CD14-positive monocyte (primary cell): Measurements from ENCODE around the gene NACAD. TPM values are rescaled to one million over a fixed set of nuclear protein-coding genes. Genes with fewer than 3 reads are reported as not detected.
A peak's percentile ranks its signal among the peaks of the same experiment; 100 is the strongest.

Source experiments
- DNase-seq, 3 donors: peaks; one replicate each; pipeline ENCODE4 v3.0.0-alpha.2; 2011 to 2022
- H2AFZ ChIP-seq: 2 replicates; pipeline ENCODE4 v1.6.0; 2012; ENCODE audit warnings: mild to moderate bottlenecking, low read depth, low read length, inconsistent platforms; ENCODE audit not compliant: insufficient read depth, poor library complexity, severe bottlenecking
- H3K27ac ChIP-seq, 2 donors: 1 replicate in 1 of 2; 2 replicates in 1 of 2; pipeline ENCODE4 v1.5.1; 2012 to 2013; ENCODE audit warnings: low read length in 2 of 2, control low read depth in 1 of 2, inconsistent platforms in 1 of 2, low read depth in 1 of 2, mild to moderate bottlenecking in 1 of 2
- H3K27me3 ChIP-seq, 2 donors: one replicate each; pipeline versions ENCODE4 v1.6.0 to v1.6.1; 2011 to 2013; ENCODE audit warnings: low read length in 2 of 2; ENCODE audit not compliant: control insufficient read depth in 2 of 2, insufficient read depth in 2 of 2
- H3K36me3 ChIP-seq, 2 donors: replicated peaks in 1 of 2; 1 replicate in 1 of 2; 2 replicates in 1 of 2; pipeline versions ENCODE4 v1.5.1 to v1.6.1; 2012 to 2013; ENCODE audit warnings: low read length in 2 of 2, control low read depth in 1 of 2, inconsistent platforms in 1 of 2, mild to moderate bottlenecking in 1 of 2; ENCODE audit not compliant: insufficient read depth in 2 of 2, control insufficient read depth in 1 of 2
- H3K4me1 ChIP-seq, 2 donors: 1 replicate in 1 of 2; 2 replicates in 1 of 2; pipeline versions ENCODE4 v1.5.1 to v1.6.1; 2012 to 2013; ENCODE audit warnings: low read length in 2 of 2, control low read depth in 1 of 2, inconsistent platforms in 1 of 2, mild to moderate bottlenecking in 1 of 2, moderate library complexity in 1 of 2; ENCODE audit not compliant: insufficient read depth in 2 of 2, control insufficient read depth in 1 of 2
- H3K4me2 ChIP-seq: replicated peaks from 2 replicates; pipeline ENCODE3; 2012; ENCODE audit warnings: low read length, moderate library complexity, mild to moderate bottlenecking; ENCODE audit not compliant: poor library complexity, severe bottlenecking; ENCODE audit errors: extremely low read depth
- H3K4me3 ChIP-seq, 3 experiments: fragments of 200-600 bp in 1 of 3; sonication (generic) in 1 of 3; replicated peaks in 1 of 3; 1 replicate in 2 of 3; 2 replicates in 1 of 3; pipeline ENCODE4 v1.5.1; 2011 to 2013; ENCODE audit warnings: low read length in 3 of 3, mild to moderate bottlenecking in 3 of 3, control low read depth in 2 of 3, low read depth in 2 of 3, inconsistent platforms in 1 of 3, moderate library complexity in 1 of 3
- H3K79me2 ChIP-seq: 2 replicates; pipeline ENCODE4 v1.6.0; 2012; ENCODE audit warnings: mild to moderate bottlenecking, control low read depth, inconsistent platforms, low read length, moderate library complexity; ENCODE audit not compliant: insufficient read depth
- H3K9ac ChIP-seq: 2 replicates; pipeline ENCODE4 v1.6.0; 2017; ENCODE audit warnings: low read length, mild to moderate bottlenecking; ENCODE audit not compliant: insufficient read depth, poor library complexity, severe bottlenecking
- H3K9me3 ChIP-seq, 2 donors: replicated peaks in 1 of 2; 1 replicate in 1 of 2; 2 replicates in 1 of 2; pipeline versions ENCODE4 v1.5.1 to v1.6.1; 2012 to 2013; ENCODE audit warnings: low read length in 2 of 2, control low read depth in 1 of 2; ENCODE audit not compliant: control insufficient read depth in 1 of 2, insufficient read depth in 1 of 2
- H4K20me1 ChIP-seq: 2 replicates; pipeline ENCODE4 v1.6.0; 2012; ENCODE audit warnings: mild to moderate bottlenecking, low read length, control low read depth, moderate library complexity; ENCODE audit not compliant: insufficient read depth
- H3K27ac Mint-ChIP-seq, 7 donors: one replicate each; pipeline ENCODE4 v1.8.0; 2020; ENCODE audit warnings: mild to moderate bottlenecking in 7 of 7, mixed read lengths in 7 of 7, moderate library complexity in 6 of 7, inconsistent platforms in 2 of 7
- H3K27me3 Mint-ChIP-seq, 3 donors: one replicate each; pipeline ENCODE4 v1.8.0; 2021 to 2022; ENCODE audit warnings: low read depth in 3 of 3, mild to moderate bottlenecking in 3 of 3, mixed read lengths in 3 of 3, moderate library complexity in 3 of 3, inconsistent platforms in 1 of 3
- H3K36me3 Mint-ChIP-seq, 2 donors: one replicate each; pipeline ENCODE4 v1.8.0; 2020; ENCODE audit warnings: mixed read lengths in 2 of 2, inconsistent platforms in 1 of 2, mild to moderate bottlenecking in 1 of 2
- H3K4me1 Mint-ChIP-seq: one replicate; pipeline ENCODE4 v1.8.0; 2020; ENCODE audit warnings: mild to moderate bottlenecking, mixed read lengths
- H3K4me3 Mint-ChIP-seq, 2 donors: one replicate each; pipeline ENCODE4 v1.8.0; 2020; ENCODE audit warnings: mild to moderate bottlenecking in 2 of 2, mixed read lengths in 2 of 2, moderate library complexity in 1 of 2
- H3K9me3 Mint-ChIP-seq, 7 donors: one replicate each; pipeline ENCODE4 v1.8.0; 2020 to 2022; ENCODE audit warnings: mixed read lengths in 7 of 7, mild to moderate bottlenecking in 6 of 7, moderate library complexity in 6 of 7, inconsistent platforms in 2 of 7
- CTCF ChIP-seq: fragments of 200-600 bp; IDR thresholded peaks from one replicate; pipeline ENCODE4 v1.8.0; 2022; ENCODE audit warnings: antibody characterized with exemption, mild to moderate bottlenecking
- WGBS: methylation state at CpG from one replicate; pipeline ENCODE4 v1.1.5; 2013; ENCODE audit warnings: missing lambda C conversion rate; ENCODE audit not compliant: insufficient coverage; 5-methylcytosine and 5-hydroxymethylcytosine counted together
- intact Hi-C, 2 donors: fragments of 100-400 bp; cut with micrococcal nuclease; formaldehyde crosslinking; loops; one replicate each; pipeline versions ENCODE4 v1.15.0 to v1.15.1; 2023
- polyA plus RNA-seq, 3 donors: library from polyadenylated mRNA; depleted of rRNA in 1 of 3; unstranded in 2 of 3; stranded (reverse) in 1 of 3; fragments of 300-500 nt in 2 of 3; fragments of >200 nt in 1 of 3; fragmentation: Illumina TruSeq in 2 of 3; gene quantifications; 1 replicate in 2 of 3; 2 replicates in 1 of 3; pipeline ENCODE4 v1.2.3, GENCODE V29; 2012 to 2021

NACAD gene
- polyA plus RNA-seq, 3 donors = 0.04 TPM; not detected in 2

GRCh38 chr7:45130910-45131309 is 42.1 kb upstream of the NACAD start:
- Histone ChIP-seq H3K9ac (no peak overlapping the region), H3K4me1 (no peaks in the 10 kb centered on the region), H3K36me3 (no peaks in the 10 kb centered on the region), H3K79me2 (no peaks in the 10 kb centered on the region), H3K27me3 (no peaks in the 10 kb centered on the region), H3K27ac (no peak overlapping the region), H2AFZ (no peak overlapping the region), H3K4me3 (no peak overlapping the region), H3K9me3 (no peaks in the 10 kb centered on the region), H3K4me2 (no peak overlapping the region), H4K20me1 (no peaks in the 10 kb centered on the region)
- intact Hi-C loops = loop anchor here (10.0 kb wide), 2 partner anchors 156 to 276 kb away; partner anchors contain the start of gene MYO1G (in 1 of the 2)
- peaks cover 2% of the 10 kb centered on the region for H3K4me1 Mint-ChIP-seq
- no peaks in the 10 kb centered on the region for H3K36me3 Mint-ChIP-seq
- no peak for TF ChIP-seq CTCF
- H3K27me3 Mint-ChIP-seq = peaks cover 2 to 3% (median 2%) of the 10 kb centered on the region in 3 donors
- peak overlapping the region in 1 of 7 donors; percentile 50 for H3K27ac Mint-ChIP-seq
- H3K9me3 Mint-ChIP-seq = no peaks in the 10 kb centered on the region
- no peak overlapping the region for H3K4me3 Mint-ChIP-seq
- WGBS = 88% methylated on average over 4 of the region's 9 CpGs
- DNase-seq = no peak

GRCh38 chr7:45129906-45130305 is 41.1 kb upstream of the NACAD start:
- no peaks in the 10 kb centered on the region for H3K9me3 ChIP-seq

More at GRCh38 chr7:45129906-45130305, 41.1 kb upstream of the NACAD start:
- Mint-ChIP-seq H3K4me1 (no peaks in the 10 kb centered on the region), H3K27me3 (peaks cover 2 to 6% (median 2%) of the 10 kb centered on the region in 3 donors), H3K4me3 (no peak overlapping the region), H3K27ac (peak overlapping the region in 2 of 7 donors; percentile 5 to 30), H3K36me3 (no peaks in the 10 kb centered on the region), H3K9me3 (no peaks in the 10 kb centered on the region)
- Histone ChIP-seq H3K79me2 (no peaks in the 10 kb centered on the region), H3K27ac (no peak overlapping the region), H3K36me3 (no peaks in the 10 kb centered on the region), H4K20me1 (no peaks in the 10 kb centered on the region), H3K4me1 (no peaks in the 10 kb centered on the region), H3K27me3 (no peaks in the 10 kb centered on the region), H3K4me3 (no peak overlapping the region), H2AFZ (no peak overlapping the region), H3K4me2 (no peak overlapping the region), H3K9ac (no peak overlapping the region)
- TF ChIP-seq CTCF = no peak
- WGBS = 89% methylated on average over 12 of the region's 12 CpGs
- intact Hi-C loops = loop anchor here (10.0 kb wide), 2 partner anchors 155 to 275 kb away; partner anchors contain the start of gene MYO1G (in 1 of the 2)
- DNase-seq = no peak
